Activated CD4-positive, CD25-positive, alpha-beta regulatory T cell treated with anti-CD3 and anti-CD28 coated beads, Interleukin-2, amount 50 U/mL, for 24 hours (primary cell): ENCODE results near the gene CD79A.
"Not testable (repeated sequence)": the region's sequence is repeated elsewhere in the genome, so short reads cannot be mapped to it uniquely, and the experiment has no call there.

Source experiments
- ATAC-seq, 2 donors: fragments of 150-1000 bp; cut with Tn5 transposase; one replicate each; pipeline ENCODE4 v1.10.0; 2021; ENCODE audit warnings: mild to moderate bottlenecking in 1 of 2, moderate library complexity in 1 of 2

The CD79A gene

GRCh38 chr19:41906916-41907680, 30.0 kb downstream of the CD79A start:
- no peak for ATAC-seq

GRCh38 chr19:41907994-41908615, 31.0 kb downstream of the CD79A start:
- no peak for ATAC-seq

DNA sequence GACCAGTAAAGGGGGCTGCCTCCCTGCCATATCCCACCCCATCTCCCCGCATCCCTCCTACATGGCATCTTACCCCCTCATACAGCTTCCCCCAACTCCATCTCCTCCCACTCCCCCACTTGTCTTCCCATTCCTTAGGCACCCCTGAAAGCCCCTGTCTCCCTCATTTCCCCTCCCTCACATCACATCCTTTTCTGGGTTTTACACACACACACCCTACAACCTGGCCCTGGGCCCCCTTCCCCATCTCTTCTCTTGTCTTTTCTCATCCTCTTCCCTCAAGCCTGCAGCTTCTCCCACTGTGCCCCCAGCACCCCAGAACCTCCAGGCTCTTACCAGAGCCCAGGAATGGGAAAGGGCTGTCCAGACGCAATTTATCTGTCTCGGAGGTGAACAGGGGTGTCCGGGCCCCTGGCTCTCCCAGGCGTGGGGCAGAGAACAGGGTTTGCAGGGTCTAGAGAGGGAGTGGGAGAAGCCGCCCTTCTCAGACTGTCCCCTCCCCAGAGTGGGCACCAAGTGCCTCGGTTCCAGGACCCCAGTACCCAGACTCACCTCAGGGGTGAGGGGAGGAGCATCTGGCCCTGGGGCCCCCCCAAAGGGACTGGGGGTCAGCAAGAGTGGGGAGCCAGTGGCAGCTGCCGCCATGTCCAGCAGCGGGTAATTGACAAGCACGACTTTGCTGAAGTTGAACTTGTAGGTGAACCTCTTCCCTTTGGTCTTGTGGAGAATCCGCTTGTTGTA, 31.8 kb downstream of the CD79A start:
- ATAC-seq: no peak

GRCh38 chr19:41909706-41910105, 32.6 kb downstream of the CD79A start:
- ATAC-seq: no peak

DNA sequence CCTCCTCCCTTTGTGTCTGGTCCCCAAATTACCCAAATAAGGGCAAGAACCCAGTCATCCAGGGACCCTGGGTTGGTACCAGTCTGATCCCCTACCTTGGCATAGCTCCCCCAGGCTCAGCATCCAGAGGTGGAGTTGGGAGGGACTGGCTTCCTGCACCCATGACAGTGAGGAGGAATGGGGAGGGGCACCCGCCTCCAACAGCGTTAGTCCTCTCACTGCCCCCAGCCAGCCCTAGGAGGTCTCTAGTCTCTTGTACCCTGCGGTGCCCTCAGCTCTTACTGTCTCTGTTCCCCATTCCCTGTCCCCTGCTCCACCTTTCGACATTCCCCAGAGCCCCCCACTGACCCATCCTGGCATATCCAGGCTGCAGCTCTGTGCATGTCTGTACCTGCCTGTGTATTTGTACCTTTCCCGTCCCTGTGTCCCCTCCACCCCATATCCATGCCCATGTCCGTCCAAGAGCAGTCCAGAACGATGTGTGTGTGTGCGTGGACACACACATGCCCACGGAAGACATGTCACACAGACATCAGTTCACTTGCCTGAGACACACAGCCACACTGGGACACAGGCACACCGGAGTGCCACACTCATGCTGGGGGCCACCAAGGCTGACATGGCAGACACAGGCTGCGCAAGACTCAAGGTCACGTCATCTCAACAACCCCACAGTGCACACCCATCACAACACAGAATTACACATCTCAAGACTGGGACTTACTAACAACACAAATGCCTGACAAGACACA, 33.3 kb downstream of the CD79A start:
- ATAC-seq: no peak

DNA sequence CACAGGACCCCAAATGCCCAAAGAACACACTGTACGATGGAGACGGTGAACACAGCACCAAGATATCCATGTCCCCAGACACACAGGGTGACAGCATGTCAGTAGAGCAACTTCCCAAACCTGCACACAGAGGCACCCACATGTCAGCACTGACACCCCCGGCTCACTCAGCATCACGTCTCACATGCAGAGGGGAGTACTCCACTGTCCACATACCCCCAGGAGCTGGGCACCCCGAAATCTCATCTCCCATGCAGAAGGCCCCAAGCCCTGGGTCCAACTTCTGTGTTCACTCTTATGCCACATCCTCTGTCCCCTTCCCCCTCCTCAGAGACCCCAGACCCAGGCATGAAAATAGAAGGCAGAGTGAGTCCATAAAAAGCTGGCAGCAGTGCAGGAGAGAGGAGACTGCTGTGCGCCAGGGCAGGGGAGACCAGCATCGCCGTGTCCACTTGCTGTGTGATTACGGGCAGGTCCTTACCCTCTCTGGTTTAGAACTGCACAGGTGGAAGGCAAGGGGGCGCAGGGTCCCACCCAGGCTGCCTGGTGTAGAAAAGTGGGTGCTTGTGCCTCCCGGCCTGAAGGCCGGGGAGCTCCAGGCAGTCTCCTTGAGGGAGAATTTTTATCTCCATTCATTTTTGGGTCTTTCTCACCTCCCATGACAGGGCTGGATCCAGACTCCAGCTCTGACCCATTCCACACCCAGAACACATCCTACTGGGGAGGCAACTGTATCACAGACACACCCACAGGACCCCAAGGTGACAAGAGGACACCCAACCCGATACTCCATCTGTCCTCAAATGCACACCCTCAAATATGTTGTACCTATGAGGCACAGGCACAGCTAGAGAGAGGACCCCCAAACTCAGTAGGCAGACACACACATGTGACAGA, 34.2 kb downstream of the CD79A start:
- ATAC-seq: no peak

GRCh38 chr19:41911889-41912731, 35.0 kb downstream of the CD79A start:
- no peak for ATAC-seq

DNA sequence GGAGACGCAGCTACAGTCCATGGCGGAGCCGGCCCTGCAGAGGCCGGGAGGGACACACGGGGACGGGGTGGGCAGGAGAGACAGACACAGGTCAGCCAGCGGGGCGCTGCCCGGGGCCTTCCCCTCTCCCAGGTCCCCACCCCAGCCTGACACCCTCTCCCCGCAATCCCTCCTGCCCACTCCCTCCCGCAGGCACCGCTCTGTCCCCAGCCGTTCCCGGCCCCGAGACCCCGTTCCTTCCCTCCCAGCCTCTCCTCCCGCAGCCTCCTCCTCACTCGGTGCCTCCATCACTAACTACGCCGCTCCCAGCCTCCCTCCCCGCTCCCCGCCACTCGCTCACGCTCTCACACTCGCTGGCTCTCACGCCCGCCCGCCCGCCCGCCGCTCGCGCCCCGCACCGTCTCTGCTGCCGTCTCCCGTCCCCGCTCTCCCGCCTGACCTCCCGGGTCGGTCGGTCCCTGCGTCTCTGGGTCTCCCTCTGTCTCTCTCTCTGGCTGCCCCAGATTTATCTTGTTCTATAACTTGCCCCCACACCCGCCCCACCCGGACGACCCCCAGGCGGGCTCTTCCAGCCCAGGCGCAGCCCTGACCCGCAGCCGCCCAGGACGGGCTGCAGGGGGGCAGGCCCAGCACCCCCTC, 35.9 kb downstream of the CD79A start:
- peak; percentile 5 to 11 for ATAC-seq

DNA sequence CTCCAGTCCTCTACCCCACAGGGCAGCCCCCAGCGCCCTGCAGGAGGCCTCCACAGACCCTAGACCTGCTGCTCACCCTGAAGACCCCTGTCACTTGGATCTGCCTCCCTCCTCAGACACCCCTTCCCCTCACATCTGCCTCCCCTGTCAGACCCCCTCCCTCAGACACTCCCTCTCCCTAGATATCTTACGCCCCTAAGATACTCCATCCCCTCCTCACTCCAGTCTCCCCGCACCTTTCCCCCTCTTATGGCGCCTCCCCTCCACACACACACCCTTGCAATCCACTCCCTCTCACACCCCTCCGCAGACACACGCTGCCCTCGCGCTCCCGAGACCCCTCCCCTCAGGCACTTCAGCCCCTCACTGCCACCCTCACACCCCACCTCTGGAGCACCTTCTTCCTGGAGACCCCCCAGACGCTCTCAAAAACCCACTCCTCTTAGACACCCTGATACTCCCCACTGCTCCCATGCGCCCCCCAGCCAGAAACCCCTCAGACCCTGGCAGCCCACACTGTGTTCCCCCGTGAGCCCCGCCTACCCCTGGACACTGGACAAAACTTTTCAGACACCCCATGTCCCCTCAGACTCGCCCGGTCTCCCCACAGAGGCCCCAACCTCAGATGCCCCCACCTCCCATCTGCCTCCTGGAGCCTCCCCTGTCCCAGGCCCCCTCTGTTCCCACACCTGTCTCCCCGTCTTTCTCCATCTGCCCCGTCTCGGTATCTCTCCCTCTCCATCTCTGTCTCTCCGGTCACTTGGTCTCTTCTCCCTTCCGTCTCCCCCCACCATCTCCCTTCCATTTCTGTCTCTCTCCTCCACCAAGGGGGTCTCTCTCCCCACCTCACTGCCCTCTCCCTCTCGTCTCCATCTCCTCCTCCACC, 36.7 kb downstream of the CD79A start:
- ATAC-seq: peak; percentile 4 to 5

GRCh38 chr19:41914424-41914834, 37.4 kb downstream of the CD79A start:
- ATAC-seq: not testable (repeated sequence)

DNA sequence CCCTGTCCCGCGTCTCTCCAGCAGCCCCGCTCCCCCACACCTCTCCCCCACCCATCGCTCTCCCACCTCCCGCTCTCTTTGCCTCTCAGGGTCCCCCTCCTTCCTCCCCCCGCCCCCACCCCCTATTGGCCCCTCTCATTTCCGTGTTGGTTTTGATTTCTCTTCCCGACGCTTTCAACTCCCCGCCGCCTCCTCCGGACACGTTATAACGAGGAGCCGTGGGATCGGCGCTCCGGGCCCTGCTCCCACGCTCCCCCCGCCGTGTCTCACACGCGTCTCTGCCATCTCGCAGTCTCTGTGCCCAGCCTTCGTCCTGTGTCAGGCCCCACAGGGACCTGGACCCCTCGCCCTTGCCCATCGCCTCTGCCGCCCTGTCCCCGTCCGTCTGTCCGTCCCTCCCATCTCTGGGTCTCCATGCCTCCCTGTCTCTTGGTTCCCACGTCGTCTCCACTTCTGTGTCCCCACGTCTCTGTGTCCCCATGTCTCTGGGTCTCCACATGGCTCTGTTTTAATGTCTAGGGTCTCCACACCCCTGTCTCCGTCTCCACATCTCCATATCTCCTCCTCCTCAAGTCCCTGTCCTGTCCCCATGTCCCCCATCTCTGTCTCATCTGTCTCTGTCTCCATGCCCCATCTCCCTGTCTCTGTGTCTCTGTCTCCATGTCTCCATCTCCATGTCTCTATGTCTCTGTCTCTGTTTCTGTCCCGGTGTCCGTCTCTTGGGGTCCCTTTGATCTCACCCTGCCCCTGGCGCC, 38.1 kb downstream of the CD79A start:
- no peak for ATAC-seq

DNA sequence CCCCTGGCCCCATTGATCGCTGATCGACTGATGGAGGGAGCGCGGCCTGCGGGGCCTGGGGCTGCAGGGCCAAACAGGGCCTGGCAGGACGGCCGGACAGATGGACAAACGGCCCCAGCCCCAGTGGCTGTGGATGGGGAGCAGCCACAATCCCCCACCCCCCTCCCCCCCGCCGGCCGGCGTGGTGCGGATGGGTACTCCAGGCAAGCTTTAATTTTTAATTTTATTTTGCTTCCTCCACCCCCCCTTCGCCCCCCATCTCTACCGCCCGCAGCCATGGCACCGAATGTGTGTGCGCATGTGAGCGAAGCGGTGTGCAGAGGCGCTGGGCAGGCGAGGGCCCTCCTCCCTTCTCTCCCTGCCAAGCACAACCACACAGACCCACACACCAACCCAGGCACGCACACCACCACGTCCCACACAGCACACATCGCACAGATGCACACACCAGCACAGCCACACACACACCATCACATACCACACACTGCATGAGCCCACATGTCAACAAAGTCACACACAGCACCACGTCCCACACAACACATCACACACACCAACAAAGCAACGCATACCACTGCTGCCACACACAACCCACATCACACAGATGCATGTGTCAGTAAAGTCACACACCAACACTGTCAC, 38.8 kb downstream of the CD79A start:
- no peak for ATAC-seq

- ATAC-seq: no peak
Measured at GRCh38 chr19:41917676-41918075, 40.6 kb downstream of the CD79A start.

GRCh38 chr19:41918095-41918494, 41.0 kb downstream of the CD79A start:
- ATAC-seq: no peak

DNA sequence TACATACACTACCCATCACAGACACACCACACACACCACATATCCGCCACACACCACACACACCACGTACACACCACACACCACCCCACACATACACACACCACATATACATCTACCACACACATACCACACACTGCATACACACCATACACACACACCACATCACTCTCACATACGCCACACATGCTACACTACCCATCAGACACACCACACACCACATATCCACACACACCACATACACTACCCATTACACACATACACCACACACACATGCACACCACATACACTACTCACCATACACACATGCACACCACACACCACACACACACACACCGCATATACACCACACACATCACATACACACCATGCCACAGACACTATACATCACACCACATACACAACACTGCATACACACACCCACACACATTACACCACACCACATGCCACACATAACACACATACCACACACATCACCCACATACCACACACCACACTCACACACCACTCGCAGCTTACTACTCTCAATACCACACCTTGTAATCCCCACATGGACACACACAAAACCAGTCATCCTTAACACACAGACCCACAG, 41.7 kb downstream of the CD79A start:
- ATAC-seq: no peak

DNA sequence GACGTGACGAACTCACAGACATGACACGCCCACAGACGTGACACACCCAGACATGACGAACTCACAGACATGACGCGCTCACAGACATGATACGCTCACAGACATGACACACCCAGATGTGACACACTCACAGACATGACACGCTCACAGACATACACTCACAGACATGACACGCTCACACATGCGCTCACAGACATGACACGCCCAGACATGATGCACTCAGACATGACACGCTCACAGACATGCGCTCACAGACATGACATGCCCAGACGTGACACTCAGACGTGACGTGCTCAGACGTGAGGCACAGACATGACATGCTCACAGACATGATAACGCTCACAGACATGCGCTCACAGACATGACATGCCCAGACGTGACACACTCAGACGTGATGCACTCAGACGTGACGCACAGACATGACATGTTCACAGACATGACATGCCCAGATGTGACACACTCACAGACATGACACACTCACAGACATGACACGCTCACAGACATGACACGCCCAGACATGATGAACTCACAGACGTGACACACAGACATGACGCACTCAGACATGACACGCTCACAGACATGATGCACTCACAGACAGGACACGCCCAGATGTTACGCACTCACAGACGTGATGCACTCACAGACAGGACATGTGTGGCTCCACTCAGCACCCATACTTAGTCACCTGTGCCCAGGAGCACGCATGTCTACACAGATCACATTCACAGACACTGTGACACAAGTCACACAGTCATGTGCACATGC, 43.1 kb downstream of the CD79A start:
- peak; percentile 29 to 34 for ATAC-seq
